Activated CD4-positive, alpha-beta T cell treated with anti-CD3 and anti-CD28 coated beads for 4 hours (primary cell): ENCODE measurements around the gene MYH11.

Experiments used
- DNase-seq, 2 donors: peaks; one replicate each; pipeline ENCODE4 v3.0.0-alpha.2; 2020

MYH11 gene

GRCh38 chr16:15775209-15775608, 81.6 kb downstream of the MYH11 start:
- no peak for DNase-seq

GRCh38 chr16:15773968-15774367, 82.9 kb downstream of the MYH11 start:
- DNase-seq: no peak

- no peak for DNase-seq
Measured at GRCh38 chr16:15772579-15773293, 84.1 kb downstream of the MYH11 start.

GRCh38 chr16:15771694-15772093, 85.1 kb downstream of the MYH11 start:
- no peak for DNase-seq

GRCh38 chr16:15770512-15770911, 86.3 kb downstream of the MYH11 start:
- no peak for DNase-seq

GRCh38 chr16:15770107-15770506, 86.7 kb downstream of the MYH11 start:
- no peak for DNase-seq

- no peak for DNase-seq
Measured at GRCh38 chr16:15769239-15769638, 87.6 kb downstream of the MYH11 start.

GRCh38 chr16:15768201-15768600, 88.6 kb downstream of the MYH11 start:
- no peak for DNase-seq

- no peak for DNase-seq
Measured at GRCh38 chr16:15766918-15767317, 89.9 kb downstream of the MYH11 start.

- peak; percentile 7 to 11 for DNase-seq
Measured at GRCh38 chr16:15765880-15766279, 90.9 kb downstream of the MYH11 start.

GRCh38 chr16:15765116-15765515, 91.7 kb downstream of the MYH11 start:
- DNase-seq: no peak

GRCh38 chr16:15764112-15764511, 92.7 kb downstream of the MYH11 start:
- no peak for DNase-seq

GRCh38 chr16:15760129-15760528, 96.7 kb downstream of the MYH11 start:
- DNase-seq: no peak

- no peak for DNase-seq
Measured at GRCh38 chr16:15759070-15759469, 97.8 kb downstream of the MYH11 start.

- DNase-seq: no peak
Measured at GRCh38 chr16:15757630-15758251, 99.1 kb downstream of the MYH11 start.

- DNase-seq: no peak
Measured at GRCh38 chr16:15757077-15757386, 99.8 kb downstream of the MYH11 start.

GRCh38 chr16:15754821-15755534, 101.8 kb downstream of the MYH11 start:
- DNase-seq: no peak

GRCh38 chr16:15752717-15753488, 103.9 kb downstream of the MYH11 start:
- no peak for DNase-seq

GRCh38 chr16:15751940-15752339, 104.9 kb downstream of the MYH11 start:
- DNase-seq: no peak

GRCh38 chr16:15749985-15750384, 106.8 kb downstream of the MYH11 start:
- DNase-seq: no peak

GRCh38 chr16:15749371-15749770, 107.5 kb downstream of the MYH11 start:
- no peak for DNase-seq

GRCh38 chr16:15748654-15749053, 108.2 kb downstream of the MYH11 start:
- DNase-seq: no peak

GRCh38 chr16:15747937-15748336, 108.9 kb downstream of the MYH11 start:
- no peak for DNase-seq

GRCh38 chr16:15746332-15746731, 110.5 kb downstream of the MYH11 start:
- DNase-seq: no peak
